Embryonic facial prominence (tissue), 1 donor: ENCODE measurements around the gene SERINC2.

Source experiments
- DNase-seq: peaks from one replicate; pipeline ENCODE4 v3.0.0-alpha.2; 2016; ENCODE audit errors: extremely low spot score

Gene SERINC2

DNA sequence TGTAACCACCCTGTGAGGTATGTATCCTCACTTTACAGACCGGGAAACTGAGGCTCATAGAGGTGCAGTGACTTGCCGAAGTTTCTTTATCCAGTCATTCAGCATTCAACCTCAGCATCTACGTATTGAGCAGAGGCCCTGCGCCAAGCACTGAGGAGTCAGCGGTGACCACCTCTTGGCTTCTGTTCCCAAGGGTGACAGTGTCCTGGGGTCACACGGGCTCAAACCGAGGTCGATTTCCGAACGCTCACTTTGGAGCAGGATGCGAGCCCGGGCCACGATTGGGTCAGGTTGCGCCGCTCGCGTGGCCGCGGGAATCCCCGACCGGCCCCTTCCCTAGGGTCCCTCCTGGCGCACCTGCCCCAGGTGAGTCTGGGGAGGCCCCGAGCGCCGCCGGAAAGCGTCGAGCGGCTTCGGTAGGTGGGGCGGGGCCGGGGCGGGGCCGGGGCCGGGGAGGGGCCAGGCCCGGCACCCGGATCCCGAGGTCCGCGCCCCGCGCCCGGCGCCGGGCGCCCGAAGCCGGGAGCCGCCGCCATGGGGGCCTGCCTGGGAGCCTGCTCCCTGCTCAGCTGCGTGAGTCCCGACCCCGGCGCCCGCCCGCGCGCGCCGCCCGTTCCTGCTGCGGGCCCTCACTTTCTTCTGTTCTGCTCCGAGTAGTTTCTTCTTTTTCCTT is at the start of gene SERINC2:
SERINC2 (plus strand) TSS at position 482 of the 673 bp plus-strand sequence; CDS start at position 535, 53 bp downstream.
- DNase-seq = no peak

- no peak for DNase-seq
Observed at GRCh38 chr1:31364561-31365250, 48.3 kb upstream of the SERINC2 start.

GRCh38 chr1:31366796-31367195 is 46.2 kb upstream of the SERINC2 start:
- DNase-seq = no peak

DNA sequence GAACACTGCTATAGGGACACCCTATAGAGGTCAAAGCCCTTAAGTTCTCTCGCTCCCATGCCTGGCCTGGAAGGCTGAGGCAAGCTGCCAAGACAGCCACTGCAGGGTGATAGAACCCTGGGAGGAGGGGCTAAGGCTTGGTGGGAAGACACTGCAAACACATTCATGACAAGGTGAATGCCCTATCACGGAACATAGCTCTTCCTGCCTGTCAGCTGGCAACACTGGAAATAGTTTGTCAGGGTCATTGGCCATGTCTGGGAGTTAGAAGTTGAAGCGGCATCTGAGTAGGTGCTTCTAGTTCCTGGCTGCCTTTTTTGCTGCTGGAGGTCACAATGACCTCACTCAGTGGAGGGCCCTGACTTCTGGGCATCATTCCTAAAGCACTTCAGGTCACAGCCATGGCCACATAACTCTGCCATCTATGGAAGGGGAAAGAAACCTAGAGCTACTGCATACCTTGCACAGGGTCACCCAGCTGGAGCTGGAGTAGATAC is 44.4 kb upstream of the SERINC2 start:
- DNase-seq = no peak

- no peak for DNase-seq
Observed at GRCh38 chr1:31370021-31370420, 43.0 kb upstream of the SERINC2 start.

- no peak for DNase-seq
Observed at GRCh38 chr1:31370565-31370964, 42.4 kb upstream of the SERINC2 start.

- DNase-seq = no peak
Observed at GRCh38 chr1:31371121-31371959, 41.7 kb upstream of the SERINC2 start.

DNA sequence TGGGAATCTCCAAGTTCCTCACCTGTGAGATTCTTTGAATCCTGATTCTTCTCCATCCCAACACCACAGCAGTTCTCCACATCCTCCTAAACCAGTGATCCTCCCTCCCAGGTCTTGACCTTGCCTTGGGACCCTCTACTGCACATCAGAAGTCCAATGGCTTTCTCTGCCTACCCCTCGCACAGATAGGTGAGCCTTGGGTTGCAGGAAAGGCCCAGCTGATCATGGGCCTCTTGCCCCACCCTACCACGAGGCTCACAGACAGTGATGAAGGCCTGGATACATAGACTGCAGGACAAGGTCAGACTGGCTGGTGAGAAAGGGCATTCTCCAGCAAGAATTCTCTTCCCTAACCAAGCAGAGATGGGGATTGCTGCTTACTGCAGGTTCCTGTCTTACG is 41.0 kb upstream of the SERINC2 start:
- no peak for DNase-seq

GRCh38 chr1:31372751-31373055 is 40.3 kb upstream of the SERINC2 start:
- DNase-seq = no peak

DNA sequence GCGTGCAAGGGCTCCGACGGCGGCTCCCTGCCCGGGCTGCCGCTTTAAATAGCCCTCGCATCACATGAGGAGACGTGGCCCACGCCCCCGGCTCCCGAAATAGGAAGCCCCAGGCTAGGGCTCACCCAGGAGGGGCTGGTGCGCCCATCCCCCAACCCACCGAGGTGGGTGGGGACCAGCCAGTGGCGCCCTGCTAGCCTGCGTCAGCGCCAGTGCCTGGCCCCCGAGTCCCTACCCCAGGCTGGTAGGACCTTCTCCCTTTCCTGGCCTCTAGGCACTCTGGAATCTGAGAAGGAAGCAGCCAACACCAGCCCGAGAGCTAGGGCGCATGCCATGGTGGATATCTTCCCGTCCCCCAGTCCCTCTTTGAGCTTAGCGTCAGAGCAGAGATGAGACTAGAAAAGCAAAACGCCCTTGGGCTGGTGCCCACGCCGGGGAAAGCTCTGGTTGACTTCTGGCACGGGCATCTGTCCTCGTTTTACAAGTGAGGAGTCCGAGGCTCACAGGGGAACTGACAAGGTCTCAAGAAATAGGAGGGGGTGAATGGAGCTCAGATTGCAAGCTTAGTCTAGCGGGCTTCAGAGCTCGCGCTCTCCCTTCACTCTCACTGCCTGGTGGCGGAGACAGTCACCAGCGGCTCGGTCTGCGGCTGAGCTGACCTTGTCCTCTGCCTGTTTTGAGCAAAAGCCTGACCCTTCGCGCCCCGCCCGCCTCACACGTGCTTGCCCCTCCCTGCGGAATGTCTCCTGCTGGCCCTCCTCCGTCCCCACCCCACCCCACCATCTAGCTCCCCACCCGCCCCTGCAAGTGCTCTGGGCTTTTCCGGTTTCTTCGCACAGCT is 39.7 kb upstream of the SERINC2 start, which contains the start of gene FABP3:
FABP3 (minus strand) TSS at position 21 of the 841 bp plus-strand sequence. CDS start 62 bp downstream, outside the sequence.
- peak; percentile 13 for DNase-seq

- DNase-seq = no peak
Observed at GRCh38 chr1:31373897-31374486, 39.0 kb upstream of the SERINC2 start.

GRCh38 chr1:31374511-31375196 is 38.4 kb upstream of the SERINC2 start:
- no peak for DNase-seq

DNA sequence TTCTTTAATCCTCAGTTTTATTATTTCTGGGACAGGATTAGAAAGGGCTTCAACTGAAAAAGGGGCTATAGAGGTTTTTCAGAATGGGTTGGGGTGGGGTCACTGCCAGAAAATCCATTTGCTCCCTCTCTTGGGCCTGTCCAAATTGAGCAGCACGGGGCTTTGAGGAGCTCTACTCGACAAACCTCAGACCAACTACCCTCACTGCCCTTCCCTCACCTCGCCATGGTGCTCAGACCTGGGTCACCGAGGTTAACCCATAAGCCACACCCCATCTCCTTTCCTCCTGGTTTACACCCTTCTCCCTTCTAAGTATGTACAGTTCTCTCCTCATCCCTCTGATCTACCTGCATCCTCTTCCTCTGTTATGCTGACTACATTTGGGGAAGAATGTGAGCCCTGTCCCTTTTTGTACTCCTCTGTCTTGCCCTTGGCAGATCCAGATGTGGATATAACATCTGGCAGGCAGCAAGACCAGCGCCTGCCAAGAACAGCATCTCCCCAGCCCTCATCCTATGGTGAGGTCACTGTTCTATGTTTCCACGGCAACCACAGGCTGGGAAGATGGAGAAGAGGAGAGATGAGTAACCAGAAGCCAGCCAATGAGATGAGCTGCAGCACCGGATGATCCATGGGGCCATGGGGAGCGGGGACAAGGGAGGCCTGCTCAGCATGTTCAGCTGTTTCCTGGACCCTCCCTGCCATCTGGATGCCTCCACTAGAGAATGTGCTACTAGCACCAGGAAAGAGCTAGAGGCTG is 36.5 kb upstream of the SERINC2 start:
- peak; percentile 68 for DNase-seq

GRCh38 chr1:31377364-31377863 is 35.6 kb upstream of the SERINC2 start:
- no peak for DNase-seq

DNA sequence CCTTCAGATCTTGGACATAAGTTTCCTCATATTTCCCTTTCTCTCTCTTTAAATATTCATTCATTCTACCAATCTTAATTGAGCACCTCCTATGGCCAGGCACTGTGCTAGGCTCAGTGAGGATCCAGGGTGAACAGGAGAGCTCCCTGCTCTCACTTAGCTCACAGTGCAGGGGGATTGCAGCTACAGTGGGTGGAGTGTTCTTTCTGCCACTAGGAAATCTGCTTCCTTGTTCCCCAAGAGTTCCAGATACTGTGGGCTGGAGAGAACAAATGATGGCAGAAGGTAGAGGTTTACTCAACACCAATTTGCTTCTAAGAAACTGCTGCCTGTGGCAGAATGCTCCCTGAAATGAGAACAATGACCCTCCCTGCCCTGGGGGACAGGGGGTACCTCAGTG is 35.0 kb upstream of the SERINC2 start:
- no peak for DNase-seq

GRCh38 chr1:31380181-31380580 is 32.8 kb upstream of the SERINC2 start:
- DNase-seq = no peak

DNA sequence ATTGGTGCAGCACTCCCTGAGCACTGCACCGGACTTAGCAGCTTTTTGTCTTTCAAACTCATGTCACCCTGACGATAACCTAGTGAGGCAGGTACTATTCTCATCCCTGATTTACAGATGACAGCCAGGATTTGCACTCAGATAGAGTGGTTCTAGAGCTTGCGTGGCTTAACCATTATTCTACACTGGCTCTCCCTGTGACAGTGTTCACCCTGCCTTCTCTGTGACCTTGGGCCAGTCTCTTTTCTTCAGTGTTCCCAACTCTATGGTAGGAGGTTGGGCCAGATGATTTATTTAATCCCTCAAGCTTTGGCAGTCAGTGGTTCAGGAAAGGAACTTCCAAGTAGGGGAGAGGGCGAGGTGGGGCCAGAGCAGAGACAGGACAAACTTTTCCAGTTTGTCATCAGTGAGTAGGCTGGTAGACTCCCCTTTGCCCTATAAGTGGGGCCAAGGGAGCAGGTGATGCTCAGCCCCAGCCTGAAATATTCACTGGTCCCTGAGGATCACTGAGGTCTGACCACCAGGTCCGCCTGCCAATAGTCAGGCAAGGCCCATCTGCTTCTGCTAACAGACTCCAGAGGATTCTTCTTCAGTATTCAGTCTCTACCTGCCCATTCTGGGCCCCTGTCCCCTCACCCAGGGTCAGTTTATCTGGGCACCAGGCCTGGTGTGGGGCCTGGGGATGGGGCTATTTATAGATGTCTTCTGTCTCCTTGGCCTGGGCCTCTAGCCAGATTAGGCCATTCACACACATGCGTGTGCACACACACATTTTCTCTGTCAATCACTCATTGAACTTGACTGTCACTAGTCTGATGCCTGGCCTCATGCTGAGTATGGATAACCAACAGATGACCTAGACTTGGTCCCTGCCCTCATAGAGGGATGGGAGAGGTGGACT is 31.4 kb upstream of the SERINC2 start:
- no peak for DNase-seq

- no peak for DNase-seq
Observed at GRCh38 chr1:31382379-31382989, 30.5 kb upstream of the SERINC2 start.
